Stimulated activated CD8-positive, alpha-beta memory T cell treated with anti-CD3 and anti-CD28 coated beads, Interleukin-4, amount 100 ng/mL, for 1 hour (primary cell): Measurements from ENCODE around the gene YTHDF1.

ENCODE experiments used
- DNase-seq, 2 donors: peaks; one replicate each; pipeline ENCODE4 v3.0.0-alpha.2; 2020; ENCODE audit warnings: low read depth in 2 of 2, low spot score in 1 of 2

The YTHDF1 gene

DNA sequence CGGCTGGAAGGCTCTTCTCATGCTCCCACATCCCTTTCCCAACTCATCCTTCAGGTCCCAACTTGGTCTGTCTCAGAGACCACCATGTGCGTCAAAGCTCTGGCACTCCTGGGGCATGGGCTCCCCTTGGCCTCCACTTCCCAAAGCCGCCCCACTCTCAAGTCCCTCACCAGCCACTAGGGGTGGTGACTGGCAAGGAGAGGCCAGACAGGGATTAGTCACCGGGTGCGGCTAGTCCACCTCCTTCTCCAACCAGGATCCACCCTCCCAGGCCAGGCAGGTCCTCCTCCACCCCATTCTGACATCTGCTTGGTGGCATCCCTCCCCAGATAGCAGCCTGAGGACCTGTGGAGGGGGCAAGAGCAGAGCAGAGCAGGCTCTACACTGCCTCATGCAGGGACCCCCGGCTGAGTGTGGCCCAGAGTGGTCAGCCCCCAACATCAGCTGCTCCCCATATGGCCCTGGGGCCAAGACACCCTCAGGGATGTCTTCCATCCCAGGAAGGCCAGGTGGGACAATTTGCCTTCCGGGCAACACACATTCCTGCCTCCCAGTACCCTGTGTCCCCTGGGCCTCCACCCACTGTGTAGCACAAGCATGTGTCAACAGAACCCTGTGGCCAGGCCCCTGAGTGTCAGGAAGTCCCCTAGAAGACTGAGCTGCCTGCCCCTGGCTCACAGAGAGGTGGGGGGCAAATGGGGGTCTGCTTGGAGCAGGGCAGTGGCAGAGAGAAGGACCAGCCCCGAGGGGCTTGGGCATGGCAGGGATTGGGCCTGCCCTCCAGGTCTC lies 29.2 kb downstream of the YTHDF1 start:
- DNase-seq, result no peak

DNA sequence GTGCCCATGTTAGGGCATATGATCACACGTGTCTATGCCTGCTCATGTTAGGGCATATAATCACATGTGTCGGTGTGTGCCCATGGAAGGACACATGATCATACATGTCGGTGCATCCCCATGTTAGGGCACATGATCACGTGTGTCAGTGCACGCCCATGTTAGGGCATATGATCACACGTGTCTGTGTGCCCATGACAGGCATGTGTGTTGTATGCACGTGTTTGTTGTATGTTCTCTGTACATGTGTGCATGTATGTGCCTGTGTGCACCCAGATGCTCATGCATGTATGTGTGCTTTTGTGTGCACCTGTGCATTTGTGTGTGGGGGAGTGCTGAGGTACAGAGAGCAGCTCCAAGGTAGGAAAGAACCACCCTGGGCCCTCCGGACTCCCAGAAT lies 29.8 kb downstream of the YTHDF1 start:
- no peak for DNase-seq

DNA sequence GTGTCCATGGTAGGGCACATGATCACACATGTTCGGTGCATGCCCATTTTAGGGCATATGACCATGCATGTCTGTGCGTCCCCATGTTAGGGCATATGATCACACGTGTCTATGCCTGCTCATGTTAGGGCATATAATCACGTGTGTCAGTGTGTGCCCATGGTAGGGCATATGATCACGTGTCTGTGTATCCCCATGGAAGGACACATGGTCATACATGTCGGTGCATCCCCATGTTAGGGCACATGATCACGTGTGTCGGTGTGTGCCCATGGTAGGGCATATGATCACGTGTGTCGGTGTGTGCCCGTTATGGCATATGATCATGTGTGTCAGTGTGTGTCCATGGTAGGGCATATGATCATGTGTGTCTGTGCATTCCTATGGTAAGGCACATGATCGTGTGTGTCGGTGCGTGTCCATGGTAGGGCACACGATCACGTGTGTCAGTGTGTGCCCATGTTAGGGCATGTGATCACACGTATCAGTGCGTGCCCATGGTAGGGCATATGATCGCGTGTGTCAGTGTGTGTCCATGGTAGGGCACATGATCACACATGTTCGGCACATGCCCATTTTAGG lies 30.6 kb downstream of the YTHDF1 start:
- DNase-seq, result no peak

DNA sequence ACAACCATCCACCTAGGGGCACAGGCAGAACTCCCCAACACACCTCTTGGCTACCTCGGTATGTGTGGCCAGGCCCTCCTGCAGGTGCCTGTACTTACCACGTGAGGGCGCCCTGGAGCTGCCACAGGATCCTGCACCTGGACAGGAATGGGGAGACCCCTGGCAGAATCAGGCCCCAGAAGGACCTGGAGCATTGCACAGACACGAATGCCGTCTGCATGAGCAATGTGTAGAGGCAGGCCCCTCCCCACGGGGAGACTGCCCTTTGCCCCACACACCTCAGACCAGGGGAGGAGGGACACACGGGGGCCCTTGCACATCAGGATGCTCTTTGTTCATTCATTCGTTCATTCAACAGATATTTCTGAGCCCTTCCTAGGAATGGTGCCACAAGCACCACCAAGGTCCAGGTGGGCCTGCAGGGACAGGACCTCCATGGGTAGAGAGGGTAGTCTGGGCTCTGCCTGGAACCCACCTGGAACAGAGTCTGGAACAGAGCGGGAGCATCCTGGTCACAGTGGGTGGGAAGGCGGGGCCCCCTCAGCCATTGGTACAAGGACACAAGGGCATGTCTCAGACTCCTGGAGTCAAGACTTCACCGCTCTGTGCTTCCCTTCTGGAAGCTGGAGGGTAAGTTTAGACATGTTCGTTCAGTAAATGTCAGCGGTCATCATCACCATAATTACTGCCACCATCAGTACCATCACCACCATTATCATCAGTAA lies 32.3 kb downstream of the YTHDF1 start:
- DNase-seq, result peak in 1 of 2 donors; percentile 28

DNA sequence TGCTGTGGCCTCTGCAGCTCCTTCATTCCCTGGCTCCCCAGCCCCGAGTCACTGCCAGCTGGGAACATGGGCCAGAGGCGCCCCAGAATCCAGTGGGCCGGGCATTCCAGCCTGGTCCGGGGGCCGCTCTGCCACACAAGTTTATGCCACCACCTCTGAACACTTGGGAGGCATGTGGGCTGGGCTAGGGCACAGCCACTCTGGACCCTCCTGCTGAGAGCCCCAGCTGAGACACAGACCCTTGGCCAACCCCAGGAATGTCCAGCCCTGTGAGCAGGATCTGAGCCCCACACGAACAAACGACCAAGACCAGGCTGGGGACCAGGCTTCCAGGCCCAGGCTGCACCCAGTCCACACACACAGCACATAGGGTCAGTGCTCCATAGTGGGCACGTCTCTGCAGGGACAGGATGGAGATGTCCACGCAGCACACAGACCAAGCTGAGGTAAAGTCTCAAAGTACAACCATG lies 33.0 kb downstream of the YTHDF1 start:
- no peak for DNase-seq

DNA sequence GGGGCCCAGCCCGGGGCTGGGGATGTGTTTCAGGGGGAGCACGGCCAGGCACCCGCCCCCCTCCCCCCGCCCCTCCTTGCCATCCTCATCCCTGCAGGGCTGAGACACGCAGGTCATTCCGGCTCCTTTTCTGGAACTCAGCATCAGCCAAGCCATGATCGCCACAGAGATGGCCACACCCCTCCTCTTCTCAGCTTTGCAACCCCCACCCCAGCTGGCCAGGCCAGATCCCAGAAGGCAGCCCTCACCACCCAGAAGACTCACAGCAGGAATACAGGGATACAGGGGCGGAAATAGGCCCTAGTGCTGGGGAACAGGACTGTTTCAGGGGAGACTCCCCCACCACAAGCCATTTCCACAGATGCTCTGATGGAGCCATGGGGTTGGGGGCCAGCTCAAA lies 33.5 kb downstream of the YTHDF1 start:
- no peak for DNase-seq

DNA sequence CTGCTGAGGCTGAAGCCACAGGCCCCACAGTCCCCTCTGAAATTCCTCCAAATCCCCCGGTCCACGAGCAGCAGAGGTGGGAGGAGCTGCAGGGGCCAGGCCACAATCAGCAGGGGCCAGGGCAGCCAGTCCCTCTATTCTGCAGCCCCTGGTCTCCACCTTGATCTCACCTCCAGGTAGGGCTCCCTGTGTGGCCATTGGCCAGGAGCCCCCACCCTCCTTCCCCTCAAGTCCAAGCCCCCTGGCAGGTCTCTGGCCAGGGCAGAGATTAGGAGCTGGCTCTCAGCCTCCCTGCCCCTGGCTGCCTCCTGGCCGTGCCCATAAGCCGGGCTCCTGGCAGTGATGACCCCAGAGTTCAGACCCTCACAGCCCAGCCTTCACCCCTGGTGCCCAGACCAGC lies 34.7 kb downstream of the YTHDF1 start:
- DNase-seq, result no peak

DNA sequence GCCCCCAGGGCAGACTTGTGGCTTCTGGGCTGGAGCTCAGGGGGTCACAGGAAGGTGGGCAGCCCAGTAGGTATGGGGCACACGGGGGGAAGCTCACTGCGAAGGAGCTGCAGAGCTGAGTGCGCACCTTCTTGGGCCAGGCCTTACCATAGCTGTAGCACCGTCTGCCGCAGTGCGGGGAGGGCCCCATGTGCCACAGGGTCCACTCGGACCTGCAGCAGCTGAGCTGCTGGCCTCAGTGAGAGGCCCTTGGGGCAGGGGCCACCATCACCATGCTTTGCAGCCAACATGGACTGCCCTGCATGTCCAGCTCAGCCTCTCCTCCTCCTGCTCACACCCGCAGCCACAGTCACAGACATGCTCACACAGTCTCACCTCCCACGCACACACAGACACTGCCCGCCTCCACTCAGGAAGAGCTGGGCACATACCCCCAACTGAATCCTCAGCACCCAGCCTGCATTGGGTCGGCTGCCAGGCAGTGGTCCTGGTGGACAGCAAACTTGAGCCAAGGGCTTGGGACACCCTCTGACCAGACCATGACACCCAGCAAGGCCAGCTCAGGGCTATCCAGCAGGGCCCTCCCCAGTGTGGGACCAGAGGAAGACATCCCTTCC lies 35.3 kb downstream of the YTHDF1 start:
- no peak for DNase-seq

DNA sequence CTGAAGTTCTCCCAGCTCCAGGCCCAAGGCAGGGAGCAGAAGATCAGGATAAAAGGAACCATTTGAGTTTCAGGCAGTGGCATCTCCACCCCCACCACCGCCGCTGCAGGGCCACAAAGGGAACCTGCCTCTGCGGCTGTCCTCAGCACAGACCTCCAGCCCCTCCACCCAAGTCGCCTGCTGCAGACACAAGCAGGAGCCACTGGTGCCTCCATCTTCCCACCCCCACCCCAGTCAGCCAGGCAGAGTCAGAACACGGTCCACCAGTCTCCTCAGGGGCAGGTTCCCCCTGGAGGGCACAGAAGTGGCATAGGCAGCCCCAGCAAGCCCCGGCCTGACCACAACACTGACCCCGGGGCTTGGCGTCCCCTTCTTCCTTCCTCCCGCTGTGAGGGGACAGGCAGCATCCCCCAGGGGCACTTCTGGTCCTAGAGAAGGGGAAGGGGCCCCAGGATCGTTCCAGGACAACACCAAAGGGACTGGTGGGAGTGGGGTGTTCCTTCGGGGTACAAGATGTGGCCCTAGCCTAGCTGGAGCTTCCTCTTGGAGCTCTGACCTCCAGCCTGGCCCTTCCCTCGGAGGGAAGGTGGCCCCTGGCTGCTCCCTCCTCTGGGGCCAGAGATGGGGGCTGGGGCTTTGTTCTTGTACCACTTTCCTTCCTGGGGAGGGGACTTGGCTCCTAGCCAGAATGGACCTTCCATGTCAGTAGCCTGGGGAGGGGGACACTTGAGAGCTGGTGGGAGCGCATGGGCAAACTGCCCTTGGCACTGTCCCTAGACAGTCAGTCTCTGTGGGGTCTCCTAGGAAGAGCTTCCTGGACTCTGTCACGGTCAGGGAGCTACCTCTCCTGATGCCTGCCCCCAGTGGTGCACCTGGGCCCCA lies 36.0 kb downstream of the YTHDF1 start:
- DNase-seq, result no peak

DNA sequence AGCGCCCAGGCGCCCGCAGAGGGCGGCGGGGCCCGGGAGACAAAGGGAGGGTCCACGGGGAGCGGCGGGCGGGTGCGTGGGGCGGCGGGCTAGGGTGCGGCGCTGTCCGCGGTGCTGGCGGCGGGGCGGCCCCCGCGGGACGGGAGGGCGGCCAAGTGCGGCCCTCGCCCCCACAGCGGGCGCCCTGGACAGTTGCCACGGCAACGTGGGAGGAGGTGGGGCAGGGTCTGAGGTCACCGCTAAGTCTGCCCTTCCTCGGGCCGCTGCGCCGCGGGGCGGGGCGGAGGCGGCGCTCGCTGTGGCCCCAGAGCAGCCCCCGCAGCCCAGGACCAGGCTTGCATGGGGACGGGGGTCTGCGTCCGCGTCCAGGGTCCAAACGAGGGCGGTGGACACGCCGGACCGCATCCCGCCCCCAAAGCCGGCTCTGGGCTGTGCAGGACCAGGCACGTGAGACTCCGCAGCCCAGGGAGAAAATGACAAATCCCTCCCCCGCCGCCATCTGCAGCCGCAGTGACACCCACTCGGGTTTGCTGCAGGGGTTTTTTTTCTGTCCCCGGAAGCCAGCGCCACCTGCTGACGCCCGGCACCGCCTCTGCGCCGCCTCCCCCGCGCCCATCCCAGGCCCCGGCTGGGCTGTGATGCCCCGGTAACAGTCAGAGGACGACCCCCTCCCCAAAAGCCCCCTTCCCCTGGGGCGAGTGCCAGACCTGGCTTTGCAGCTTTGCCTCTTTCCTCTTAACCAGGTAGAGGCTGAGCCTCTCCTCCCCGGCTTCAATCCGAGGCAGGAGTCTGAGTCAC lies 36.8 kb downstream of the YTHDF1 start:
- peak; percentile 40 to 60 for DNase-seq

DNA sequence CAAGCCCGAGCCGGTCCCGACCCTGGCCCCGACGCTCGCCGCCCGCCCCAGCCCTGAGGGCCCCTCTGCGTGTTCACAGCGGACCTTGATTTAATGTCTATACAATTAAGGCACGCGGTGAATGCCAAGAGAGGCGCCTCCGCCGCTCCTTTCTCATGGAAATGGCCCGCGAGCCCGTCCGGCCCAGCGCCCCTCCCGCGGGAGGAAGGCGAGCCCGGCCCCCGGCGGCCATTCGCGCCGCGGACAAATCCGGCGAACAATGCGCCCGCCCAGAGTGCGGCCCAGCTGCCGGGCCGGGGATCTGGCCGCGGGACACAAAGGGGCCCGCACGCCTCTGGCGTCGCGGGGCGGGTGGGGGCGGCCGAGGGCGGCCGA lies 37.5 kb downstream of the YTHDF1 start:
- no peak for DNase-seq

DNA sequence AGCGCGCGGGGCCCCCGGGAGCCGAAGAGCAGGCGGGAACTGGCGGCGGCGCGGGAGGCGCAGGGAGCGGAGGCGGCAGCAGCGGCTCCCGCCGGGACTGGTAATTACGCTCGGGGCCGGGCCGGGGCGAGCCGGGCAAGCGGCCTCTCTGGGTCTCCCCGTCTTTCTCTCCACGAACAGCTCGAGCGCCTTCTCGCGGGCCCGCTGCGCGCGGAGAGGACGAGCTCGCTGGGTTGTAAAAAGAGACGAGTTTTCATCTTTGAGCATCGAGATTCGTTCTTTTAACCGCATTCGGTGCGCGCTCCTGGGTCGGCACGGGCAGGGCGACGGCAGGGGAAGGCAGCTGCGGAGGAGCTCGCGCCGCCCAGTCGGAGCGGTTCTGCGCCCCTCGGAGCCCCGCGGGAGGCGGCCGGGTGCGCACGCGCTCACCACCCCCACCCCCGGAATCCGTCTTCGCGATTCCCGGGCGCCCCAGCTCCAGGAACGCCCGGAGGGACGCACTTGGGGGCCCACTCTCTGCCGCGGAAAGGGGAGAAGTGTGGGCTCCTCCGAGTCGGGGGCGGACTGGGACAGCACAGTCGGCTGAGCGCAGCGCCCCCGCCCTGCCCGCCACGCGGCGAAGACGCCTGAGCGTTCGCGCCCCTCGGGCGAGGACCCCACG lies 38.0 kb downstream of the YTHDF1 start:
- DNase-seq, result no peak

DNA sequence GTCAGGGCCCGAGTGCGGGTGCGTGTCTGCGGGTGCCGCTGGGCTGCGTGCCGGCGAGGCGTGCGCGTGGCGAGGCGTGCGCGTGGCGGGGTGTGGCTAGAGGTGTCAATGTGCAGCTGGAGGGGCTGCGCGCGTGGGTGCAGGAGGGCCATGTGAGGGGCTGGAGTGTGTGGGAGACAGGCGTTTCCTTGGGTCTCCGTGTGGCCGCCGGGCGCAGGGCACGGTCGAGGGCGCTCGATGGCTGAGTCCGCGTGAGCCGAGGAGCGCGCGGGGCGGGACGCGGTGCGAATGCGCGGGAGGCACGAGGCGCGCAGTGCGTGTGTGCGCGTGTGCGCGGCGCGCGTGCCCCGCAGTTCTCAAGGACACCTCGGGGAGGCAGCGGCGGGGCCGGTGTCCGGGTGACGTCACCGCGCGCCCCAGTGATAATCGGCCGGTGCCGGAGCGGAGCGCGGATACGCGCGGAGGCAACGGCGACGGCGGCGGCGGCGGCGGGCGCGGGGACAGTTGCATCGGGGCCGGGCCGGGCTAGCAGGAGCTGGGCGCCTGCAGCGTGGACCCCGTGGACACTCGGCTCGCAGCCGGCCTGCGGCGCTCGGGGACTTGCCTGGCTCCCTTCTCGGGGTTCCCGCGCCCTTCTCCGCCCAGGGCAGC lies 38.7 kb downstream of the YTHDF1 start:
- no peak for DNase-seq

DNA sequence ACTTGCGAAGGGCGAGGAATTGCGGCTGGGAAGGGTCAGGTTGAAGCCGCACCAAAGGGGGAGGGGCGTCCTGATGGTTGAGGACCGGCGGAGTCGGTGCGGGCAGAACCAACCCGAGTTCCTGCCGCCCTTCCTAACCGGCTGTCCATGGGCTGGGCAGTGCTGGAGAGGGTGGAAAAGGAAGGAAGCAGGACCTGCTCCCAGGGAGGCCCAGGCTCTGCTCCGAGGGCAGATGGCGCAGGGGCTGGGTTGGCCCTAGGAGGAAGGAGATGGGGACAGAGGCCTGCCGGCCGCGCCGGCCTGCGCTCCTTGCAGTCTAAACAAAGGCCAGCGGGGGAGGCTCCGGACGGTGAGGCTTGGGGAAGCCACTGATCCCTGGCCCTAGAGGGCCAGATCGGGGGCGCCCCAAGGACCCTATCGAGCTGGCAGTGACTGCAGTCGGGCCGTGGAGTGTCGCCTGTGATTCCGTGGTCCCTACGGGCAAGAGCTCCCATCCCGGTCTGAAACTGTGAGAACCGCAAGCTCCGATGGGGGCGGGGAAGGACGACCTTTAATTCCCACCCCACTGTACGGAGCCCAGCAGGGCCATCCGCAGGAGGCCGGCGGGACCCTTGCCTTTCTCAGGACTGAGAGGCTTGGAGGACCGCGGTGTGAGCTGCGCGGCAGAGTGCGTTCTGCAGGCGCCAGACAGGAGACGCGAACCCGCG lies 39.4 kb downstream of the YTHDF1 start:
- DNase-seq, result no peak

DNA sequence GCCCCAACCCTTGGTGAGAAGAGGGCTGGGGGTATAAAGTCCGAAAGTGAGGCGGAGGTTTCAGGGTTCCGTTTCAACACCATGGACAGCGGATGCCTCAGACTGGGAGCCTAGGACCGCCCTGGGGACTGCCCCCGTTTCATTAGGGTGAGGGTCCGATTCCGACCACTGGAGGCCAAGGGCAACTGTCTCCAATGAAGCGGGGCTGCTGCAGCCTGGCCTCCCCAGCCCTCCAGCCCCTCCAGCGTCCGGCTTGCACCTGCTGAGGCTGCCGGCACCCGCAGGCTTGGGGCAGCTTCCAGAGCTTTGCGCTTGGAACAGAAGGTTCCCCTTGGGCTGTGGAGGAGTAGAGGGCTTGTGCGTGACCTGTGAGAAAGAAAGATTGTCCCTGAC lies 39.9 kb downstream of the YTHDF1 start:
- DNase-seq, result no peak

DNA sequence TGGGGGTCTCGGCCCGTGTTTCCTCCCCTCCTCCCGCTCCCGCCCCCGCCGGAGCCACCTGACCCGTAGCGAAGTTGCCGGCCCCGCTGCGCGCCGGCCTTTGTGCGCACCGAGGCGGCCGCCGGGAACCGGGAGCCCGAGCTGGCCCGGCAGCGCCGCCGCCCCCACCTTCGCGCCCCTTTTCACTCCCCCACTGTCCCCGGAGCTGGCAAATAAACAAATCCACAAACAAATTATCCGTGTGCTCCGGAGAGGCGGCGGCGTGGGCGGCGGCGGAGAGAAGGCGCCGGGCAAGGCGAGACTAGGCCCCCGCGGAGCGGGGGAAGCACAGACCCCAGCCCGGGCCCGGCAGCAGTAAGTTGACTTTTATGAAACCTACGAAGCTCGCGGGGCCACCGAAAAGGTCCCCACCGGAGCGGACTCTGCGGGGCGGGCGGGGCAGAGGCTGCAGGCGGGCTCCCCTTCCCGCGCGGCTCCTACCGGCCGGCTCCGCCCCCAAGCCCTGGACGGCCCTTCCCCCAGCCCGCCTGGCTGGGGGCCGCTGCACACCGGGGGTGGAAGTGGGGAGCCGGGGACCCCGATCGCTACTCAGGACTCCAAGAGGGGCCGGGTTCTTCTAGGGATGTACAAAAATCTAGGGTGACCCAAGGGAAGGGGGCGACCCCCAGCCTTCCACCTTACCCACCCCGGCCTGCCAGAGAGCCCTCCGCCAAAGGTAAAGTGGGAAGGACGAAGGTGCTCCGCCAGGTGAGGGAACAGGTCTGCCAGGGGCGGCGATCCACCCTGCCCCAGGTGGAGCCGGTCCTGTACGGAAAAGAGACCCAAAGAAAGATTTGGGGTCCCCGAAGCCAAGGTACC lies 40.7 kb downstream of the YTHDF1 start:
- no peak for DNase-seq

DNA sequence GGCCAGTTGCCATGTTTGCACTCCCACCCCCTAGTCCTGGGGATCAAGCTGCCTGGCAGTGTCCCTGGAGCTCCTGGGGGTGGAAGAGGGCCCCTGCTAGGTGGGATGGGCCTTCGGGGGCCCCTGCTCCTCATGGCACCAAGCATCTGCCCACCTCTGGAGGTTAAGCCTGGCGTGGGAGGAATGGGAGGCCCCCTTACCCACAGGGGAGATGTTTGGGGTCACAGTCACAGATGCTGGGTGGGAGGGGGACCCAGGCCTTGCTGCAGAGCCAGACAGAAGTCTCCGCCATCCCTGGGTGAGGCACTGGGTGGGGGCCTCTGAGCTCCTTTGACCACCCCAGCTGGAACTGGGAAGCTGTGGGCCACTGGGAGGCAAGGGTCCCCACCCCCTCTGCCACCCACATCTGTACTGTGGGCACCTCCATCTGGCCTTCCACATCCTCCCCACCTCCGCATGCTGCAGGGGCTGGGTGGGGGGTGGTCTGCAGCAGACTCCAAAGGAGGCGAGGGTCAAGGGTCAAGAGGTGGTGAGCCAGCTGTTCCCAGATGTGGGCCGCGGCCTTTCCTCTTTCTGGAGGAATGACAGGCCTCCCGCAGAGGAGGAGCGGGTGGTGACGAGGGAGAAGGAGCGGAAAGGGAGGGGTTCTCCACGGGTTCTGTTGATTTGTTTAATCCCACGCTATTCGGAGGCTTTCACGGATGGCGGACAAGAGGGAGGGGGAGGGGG lies 41.5 kb downstream of the YTHDF1 start:
- no peak for DNase-seq
